GM18907 (cell line): ENCODE measurements around the gene MCAM.

ENCODE experiments used
- ATAC-seq: cut with Tn5 transposase; IDR thresholded peaks from one replicate; pipeline ENCODE4 v1.9.1; 2021; ENCODE audit warnings: mild to moderate bottlenecking, moderate library complexity; ENCODE audit not compliant: unreplicated experiment

MCAM gene

GRCh38 chr11:119309953-119310681 lies 6.8 kb downstream of the MCAM start:
- no peak for ATAC-seq

GRCh38 chr11:119309411-119309810 lies 7.5 kb downstream of the MCAM start:
- ATAC-seq, result no peak

- ATAC-seq, result no peak
These were observed 9.0 kb downstream of the MCAM start for GRCh38 chr11:119307974-119308373.

DNA sequence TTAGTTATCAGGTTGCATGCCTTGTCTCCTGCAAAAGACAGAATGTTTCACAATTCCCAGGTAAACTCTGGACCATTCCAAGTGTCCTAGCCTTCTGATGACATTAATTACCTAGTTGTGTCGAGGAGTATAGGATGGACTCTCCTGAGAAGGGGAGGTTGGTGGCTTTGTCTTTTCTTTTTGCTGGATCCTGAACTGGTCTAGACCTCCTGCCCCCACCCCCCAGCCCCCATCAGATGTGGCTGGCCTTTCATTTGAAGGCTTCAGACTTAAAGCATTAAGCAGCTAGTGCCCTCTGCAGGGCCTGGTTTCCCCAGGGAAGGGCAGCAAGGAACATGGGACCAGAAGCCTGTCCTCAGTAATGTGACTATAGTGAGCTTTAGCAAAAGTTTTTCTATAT lies 9.7 kb downstream of the MCAM start:
- no peak for ATAC-seq

DNA sequence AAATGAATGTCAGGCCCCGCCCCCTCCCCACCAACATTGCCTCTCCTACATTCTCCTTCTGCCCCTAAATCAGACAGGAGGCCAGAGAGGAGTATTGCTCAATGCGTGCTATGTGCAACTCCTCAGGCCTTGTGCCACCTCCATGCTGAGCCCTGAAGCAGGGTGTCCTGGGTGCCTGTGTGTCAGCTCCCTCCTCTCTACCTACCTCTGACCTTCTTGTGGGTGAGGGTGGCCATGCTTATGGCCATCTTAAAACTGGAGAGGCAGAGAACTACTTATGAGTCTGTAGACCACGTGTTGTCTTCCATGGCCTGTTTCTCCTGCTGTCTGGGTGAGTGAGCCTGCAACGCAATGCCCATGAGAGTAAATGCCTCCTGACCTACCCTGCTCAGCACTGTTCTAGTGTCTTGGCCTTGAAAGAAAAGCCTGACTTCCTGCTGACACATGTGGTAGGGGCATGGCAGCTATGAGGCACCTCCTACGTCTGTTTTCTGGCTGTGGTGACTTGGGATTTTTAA lies 10.5 kb downstream of the MCAM start:
- no peak for ATAC-seq

GRCh38 chr11:119305556-119306372 lies 11.2 kb downstream of the MCAM start:
- no peak for ATAC-seq

GRCh38 chr11:119303227-119303718 lies 13.7 kb downstream of the MCAM start:
- ATAC-seq, result no peak

DNA sequence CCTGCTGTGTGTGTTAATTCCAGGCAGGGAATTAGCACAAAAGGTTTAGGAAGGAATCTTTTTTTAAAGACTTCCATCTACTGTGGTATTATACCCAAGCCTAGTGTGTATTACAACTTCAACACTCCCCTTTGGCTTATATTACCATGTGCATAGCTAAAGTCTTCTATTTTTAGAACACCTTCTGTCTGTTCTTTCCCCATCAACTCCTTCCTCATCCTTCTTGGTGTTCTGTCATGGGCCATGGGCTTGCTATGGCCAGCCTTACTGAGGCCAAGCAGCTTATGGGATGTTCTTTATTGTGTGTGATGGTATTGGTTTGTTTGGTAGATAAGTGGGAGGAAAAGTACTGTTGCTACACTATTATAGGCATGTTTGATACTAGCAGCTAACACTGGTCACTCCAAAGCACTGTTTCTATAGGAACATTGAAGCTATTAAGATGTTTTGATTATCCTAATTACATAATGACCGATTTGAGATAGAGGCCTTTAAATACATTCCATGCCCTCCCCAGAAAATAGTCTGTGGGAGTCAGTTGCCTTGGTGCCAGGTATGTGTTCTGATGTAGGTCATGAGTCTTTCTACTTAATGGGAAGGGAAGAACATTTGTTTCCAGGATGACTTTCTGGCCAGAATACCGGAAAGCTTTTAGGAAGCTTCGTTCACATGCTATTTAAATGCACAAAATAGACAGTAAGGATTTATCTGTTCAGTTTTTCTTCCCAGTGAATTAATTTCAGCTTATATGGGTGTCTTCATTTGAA lies 16.5 kb downstream of the MCAM start:
- ATAC-seq, result no peak

GRCh38 chr11:119299416-119299815 lies 17.5 kb downstream of the MCAM start:
- no peak for ATAC-seq

- no peak for ATAC-seq
These were observed 18.2 kb downstream of the MCAM start for GRCh38 chr11:119298726-119299125.

DNA sequence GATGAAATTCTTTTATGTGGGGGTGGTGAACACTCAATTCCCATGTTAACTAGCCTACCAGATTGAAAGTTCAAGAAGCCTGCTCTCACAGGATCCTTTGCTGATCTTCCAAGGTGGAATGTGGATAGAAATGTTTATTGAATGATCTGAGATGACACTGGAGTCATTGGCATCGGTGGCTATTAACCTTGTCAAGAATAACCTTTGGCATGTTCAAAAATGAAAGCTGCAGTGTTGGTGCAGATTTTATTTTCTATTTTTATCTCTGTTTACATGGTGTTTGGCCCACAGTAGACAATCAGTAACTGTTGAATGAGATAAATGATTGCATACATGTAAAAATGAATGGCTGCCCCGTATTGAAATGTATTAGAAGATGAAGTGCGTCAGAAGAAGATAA lies 19.0 kb downstream of the MCAM start:
- no peak for ATAC-seq

DNA sequence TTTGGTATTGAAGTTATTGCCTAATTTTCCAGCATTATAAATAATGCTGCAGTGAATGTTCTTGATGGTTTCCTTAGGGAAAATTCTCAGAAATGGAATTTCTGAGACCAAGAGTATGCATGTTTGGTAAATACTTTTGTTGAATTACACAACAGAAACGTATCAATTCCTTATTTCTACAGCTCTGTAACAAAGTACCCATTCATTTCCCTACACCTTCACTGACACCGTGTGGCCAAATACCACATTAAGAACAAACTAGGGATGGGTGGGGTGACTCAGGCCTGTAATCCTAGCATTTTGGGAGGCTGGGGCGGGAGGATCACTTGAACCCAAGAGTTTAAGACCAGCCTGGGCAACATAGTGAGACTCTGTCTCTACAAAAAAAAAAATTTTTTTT lies 21.8 kb downstream of the MCAM start:
- no peak for ATAC-seq

DNA sequence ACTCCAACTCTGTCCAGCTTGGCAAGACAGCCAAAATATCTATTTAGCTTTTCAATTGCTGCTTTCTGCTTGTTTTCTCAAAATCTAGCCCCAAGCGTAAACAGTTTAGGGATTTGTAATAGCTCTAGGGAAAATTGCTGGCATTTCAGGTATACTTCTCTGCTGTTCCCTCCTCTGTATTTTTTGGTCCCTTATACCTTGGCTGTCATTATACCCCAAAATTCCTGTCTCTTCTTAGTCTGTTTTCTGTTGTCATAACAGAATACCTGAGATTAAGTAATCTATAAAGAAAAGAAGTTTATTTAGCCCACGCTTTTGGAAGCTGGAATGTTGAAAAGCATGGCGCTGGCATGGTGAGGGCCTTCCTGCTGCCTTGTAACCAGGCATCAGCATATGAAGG lies 23.5 kb downstream of the MCAM start:
- ATAC-seq, result no peak

- no peak for ATAC-seq
These were observed 25.9 kb downstream of the MCAM start for GRCh38 chr11:119290894-119291497.

DNA sequence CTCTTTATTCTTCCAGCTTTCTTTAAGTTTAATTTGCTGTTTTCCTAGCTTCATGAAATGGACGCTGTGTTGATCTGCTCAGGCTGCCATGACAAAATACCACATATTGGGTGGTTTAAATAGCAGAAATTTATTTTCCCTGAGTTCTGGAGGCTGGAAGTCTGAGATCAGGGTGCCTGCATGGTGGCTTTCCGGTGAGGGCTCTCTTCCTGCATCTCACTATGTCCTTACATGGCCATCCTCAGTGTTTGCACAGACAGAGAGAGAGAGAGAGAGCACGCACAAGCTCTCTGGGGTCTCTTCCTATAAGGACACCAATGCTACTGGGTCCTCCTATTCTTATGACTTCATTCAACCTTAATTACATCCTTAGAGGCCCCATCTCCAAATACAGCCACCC lies 28.7 kb downstream of the MCAM start:
- no peak for ATAC-seq

- no peak for ATAC-seq
These were observed 31.5 kb downstream of the MCAM start for GRCh38 chr11:119285431-119285830.

- ATAC-seq, result no peak
These were observed 32.4 kb downstream of the MCAM start for GRCh38 chr11:119284344-119285157.

- no peak for ATAC-seq
These were observed 34.4 kb downstream of the MCAM start for GRCh38 chr11:119282495-119282894.

DNA sequence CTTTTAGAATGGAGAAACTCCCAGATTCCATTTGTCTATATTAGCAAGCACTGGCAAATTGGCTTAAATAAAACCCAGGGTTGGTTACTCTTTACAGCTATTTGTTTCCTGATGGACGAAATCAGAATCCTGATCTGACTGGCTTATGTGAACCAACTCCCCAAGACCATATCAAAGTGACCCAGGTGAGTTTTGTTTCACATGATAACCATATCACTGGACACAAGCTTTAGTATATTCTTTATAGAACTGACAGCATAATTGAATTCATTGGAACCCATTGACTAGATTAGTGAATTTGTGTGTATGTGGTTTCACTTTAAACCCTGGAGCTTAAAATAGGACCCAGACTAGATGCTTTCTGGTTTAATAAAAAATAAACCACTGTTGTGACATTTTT lies 39.3 kb downstream of the MCAM start:
- no peak for ATAC-seq

GRCh38 chr11:119273721-119274120 lies 43.2 kb downstream of the MCAM start:
- no peak for ATAC-seq
